Activated CD4-positive, alpha-beta T cell treated with anti-CD3 and anti-CD28 coated beads for 4 hours (primary cell): Measurements from ENCODE around the gene SKI.

Experiments
- DNase-seq, 2 donors: peaks; one replicate each; pipeline ENCODE4 v3.0.0-alpha.2; 2020

The SKI gene

DNA sequence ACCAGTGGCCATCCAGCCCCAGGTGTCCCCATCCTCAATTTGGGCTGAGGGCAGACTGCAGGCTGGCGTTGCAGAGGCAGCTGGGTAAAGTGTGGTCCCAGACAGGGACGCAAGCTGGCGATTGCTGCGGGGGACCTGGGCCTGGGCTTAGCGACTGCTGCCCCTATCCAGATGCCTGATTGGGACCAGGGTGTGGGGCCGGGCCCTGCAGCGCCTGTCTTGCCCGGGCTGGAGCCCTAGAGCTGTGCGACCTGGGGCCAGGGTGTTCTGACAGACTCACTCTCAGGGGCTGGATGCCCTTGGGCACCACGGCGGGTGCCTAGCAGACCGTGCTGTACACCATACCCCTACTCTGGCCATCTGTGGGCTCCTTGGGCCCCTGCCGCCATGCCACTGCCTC lies 17.3 kb upstream of the SKI start:
- DNase-seq: no peak

DNA sequence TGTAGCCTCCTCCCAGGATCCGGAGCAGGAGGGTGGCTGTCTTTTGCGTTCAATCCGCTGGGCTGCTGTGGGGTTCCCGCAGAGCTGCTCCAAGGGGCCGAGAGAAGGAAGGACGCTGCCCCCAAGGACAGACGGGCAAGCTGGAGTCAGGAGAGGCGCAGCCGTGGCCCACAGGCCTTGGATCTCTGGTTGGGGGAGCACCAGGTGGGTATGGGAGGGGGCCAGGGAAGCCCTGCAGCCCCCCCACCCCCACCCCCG lies 15.9 kb upstream of the SKI start:
- no peak for DNase-seq

DNA sequence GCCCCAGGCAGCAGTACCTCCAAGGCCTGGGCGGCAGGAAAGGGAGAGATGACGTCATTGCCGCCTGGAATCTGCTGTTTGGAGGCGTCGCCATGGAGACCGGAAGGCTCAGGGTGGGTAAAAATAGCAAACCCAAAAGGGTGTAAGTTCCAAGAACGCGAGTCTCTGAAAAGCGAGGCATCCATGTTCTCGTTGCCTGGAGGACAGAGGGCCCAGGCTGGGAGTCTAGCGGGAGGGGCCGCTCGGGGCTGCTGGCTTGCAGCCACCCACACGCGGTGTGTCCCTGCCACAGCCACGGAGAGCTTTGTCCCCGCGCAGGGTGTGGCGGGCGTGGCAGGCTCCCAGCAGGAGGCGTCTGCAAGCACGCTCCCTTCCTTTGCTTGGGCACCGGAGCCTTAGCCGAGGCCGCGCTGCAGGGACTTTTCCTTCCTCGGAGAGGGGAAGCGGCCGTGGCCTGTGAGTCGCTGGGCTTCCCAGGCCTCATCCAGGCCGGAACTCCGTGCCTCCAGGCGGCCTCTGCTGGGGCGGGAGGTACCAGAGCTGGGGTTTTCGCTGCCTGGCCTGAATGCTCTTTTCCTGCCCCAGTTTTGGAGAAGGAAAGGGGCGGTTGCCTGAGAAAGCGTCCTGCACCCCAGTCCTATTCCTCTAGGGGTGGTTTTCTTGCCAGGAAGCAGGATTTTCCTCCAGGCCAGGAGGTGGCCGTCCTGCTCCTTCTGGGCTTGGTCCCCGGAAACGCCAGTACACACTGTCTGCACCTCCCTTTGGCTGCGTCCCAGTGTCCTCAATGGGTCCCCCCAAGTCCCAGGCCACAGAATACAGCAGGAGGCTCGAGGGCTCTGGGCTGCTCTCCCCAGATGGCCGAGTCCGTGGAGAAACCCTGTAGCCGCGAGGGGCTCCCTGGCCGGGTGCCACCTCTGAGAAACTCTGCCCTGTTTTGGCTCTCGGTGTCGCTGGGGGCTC lies 15.3 kb upstream of the SKI start:
- peak in 1 of 2 donors; percentile 56 for DNase-seq

DNA sequence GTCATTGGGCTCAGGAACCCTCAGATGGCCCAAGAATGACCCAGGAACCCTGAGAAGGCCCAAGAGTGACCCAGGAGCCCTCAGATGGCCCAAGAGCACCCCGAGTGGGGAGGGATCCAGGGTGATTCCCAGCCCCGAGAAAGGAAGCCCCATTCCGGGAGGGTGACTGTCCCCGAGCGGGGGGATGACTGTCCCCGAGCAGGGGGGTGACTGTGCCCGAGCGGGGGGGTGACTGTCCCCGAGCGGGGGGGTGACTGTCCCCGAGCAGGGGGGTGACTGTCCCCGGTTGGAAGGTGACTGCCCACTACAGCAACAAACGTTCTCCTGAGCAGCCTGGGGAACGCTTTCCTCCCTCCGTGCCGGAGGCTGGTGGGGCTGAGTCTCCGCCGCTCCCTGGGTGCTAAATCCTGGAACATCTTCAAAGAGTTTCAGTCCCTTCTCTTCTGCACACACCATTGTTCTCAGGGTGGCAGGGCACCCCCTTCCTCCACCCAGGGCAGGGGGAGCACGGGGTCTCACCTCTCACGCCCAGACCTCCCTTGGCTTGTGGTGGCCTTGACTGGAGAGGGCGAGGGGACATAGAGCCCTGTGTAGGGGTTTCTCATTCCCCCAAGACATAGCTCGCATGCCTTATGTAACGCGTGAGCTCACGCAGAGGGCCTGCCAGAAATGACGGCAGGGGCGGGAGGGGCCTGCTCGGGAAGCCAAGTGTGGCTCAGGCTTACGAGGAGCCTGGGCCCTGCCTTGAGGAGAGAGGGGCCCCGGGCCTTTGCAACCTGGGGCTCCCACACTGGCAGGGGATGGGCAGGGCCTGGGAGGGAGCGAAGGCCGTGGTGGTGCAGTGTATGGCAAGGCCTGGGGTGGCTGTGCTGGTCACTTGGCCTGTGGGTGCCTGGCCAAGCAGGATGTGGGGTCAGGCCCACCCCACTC lies 14.3 kb upstream of the SKI start:
- DNase-seq: no peak

DNA sequence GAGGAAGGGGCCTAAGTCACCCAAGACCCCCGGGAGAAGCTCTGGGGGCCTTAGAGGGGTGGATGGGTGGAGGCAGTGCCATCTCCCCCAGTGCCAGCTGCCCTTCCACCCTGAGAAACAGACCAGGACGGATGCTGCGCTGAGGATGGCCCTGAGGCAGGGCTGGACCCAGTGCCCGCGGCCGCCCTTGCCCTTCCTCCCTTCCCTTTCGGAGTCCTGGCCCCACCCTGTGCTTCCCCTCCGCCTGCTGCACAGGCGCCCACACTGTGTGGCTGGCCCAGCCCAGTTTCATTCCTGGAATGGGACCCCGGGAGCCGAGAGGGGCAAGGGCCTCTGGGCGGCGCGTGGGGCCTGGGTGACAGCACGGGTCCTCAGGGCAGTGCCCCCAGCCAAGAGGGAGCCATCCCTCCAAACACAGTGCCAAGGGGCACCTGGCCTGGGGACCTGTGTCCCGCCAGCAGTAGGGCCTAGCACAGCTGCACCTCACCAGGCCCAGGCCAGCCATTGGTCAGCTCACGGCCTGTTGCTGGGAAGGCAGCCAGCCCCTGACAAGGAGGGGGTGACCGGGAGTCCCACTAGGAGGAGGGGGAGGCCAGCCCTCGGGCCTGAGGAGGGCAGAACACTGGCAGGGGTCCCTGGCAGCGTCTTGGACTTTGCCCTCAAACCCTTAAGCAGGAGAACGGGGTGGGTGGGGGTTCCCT lies 13.4 kb upstream of the SKI start:
- DNase-seq: no peak

DNA sequence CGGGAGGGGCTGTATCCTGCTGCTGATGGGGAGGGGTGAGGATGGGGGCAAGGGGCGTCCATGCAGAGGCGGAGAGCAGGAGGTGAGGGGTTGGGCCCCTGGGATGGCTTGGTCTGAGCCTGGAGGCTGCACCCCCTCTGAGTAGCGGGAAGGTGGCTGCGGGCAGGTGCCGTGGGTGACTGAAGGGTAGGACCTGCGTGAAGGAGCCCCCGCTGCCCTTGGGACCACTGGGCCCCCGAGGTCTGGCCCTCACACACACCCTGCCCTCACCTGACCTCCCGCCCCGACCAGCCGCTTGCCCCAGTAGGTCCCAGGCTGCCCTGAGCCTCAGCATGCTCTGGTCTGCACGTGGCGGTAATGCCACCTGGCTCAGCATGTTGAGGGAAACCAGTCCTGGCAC lies 12.8 kb upstream of the SKI start:
- DNase-seq: no peak

DNA sequence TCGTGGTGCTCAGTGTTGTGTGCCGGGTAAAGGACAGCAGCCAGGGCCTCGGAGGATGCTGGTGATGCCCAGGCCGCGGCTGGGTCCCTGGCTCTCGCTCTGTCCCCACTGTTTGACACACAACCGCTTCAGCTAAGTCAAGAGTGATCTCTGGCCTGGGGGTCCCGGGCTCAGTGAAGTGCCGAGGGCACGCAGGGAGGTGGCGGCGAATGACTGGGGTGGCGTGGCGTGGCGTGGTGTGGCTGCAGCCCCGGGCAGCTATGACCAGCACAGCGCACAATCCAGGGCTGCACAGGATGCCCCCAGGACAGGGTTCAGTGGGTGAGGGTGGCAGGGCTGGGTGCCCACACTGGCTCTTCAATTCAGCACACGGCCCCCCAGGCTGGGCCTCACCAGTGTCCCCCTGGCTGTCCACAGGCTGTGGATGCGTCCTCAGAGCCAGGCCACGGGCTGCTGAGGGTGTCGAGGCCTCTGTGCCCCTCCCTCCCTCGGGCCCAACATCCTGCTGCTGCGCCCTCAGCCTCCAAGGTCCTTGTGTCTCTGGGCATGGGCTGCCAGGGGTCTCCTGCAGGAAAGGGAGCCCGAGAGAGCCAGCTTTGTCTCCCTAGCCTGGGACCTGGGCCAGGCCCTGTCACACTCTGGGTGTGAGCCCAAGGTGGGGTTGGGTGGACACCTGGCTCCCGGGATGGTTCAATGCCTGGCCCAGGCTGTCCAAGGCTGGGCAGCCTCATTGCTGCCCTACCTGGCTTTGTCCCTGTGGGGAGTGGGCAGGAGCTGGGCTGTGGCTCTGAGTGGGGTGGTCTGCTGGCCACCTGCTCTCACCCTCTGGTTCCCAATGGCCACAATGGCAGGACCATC lies 12.0 kb upstream of the SKI start:
- no peak for DNase-seq

DNA sequence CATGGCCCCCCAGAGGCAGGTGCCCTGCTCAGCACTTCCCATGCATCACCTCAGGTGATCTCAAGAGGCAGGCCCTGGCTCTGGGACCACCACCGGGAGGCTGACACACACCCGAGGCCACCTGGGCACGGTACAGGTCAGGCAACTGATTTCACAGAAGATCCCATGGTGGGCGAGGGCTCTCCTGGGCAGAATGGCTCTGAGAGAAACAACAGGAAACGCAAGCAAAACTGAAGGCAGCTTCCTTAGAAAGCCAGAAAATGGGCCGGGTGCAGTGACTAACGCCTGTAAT lies 11.4 kb upstream of the SKI start:
- DNase-seq: no peak

DNA sequence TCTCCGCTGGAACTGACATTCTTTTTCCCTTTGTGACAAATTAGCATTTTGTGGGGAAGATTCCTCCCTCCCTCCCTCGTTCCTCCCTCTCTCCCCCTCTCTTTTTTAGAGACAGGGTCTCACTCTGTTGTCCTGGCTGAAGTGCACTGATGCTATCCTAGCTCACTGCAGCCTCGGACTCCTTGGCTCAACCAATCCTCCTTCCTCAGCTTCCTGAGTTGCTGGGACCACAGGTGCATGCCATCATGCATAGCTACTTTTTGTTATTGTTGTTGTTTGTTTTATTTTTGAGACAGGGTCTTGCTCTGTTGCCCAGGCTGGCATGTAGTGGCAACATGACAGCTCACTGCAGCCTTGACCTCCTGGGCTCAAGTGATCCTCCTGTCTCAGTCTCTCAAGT lies 6.8 kb upstream of the SKI start:
- no peak for DNase-seq

DNA sequence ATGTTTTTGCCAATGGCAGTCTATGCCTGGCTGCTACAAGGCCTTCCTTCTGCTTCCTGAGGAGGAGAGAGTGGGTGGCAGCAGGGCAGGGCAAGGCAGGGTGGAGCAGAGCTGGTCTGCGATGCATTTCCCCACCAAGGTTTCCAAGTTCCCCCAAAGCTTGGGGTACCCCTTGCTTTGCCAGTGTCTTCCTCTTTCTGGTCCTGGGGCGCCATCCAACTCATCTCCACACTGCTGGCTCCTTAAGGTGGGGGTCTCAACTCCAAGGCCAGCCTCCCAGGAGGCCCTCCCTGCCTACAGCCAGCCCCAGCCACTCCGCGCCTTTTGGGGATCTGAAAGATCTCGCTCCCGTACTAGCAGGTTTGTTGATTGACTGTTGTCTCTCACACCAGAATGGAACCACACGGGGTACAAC lies 3.9 kb upstream of the SKI start:
- no peak for DNase-seq

DNA sequence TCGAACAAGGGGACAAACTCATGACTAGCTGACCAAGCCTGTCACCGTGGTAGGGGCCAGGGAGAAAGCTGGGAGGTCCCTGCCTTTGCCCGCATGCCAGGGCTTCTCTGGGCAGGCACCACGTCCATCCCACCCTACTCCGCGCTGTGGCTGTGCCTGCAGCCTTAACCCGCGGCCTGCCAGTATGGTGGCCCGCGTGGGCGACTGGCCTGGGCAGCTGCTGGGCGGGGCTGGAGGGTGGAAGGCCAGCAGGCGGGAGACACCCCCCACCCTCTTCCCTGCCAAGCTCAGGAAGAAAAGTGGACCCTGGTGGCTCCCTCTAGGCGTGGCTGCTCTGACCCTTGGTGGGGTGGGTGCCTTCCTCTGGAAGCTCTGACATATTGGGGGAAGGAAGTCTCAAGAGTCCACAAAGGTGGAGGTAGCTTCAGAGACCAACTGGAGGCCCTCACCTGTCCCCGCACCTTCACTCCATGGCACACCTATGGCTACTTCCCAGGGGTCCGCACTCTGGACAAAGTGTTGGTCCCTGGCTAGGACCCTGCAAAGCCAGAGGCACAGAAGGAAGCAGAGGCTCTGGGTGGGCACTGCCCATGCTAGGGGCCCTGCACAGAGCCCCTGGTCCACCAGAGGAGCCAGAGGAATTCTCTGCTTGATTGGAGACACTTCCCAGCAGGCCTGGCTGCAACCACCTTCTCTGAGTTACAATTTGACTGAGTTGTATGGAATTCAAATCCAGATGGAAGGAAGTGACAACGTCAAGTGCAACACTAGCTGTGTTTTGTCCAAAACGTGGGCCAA lies 3.3 kb upstream of the SKI start:
- DNase-seq: no peak

DNA sequence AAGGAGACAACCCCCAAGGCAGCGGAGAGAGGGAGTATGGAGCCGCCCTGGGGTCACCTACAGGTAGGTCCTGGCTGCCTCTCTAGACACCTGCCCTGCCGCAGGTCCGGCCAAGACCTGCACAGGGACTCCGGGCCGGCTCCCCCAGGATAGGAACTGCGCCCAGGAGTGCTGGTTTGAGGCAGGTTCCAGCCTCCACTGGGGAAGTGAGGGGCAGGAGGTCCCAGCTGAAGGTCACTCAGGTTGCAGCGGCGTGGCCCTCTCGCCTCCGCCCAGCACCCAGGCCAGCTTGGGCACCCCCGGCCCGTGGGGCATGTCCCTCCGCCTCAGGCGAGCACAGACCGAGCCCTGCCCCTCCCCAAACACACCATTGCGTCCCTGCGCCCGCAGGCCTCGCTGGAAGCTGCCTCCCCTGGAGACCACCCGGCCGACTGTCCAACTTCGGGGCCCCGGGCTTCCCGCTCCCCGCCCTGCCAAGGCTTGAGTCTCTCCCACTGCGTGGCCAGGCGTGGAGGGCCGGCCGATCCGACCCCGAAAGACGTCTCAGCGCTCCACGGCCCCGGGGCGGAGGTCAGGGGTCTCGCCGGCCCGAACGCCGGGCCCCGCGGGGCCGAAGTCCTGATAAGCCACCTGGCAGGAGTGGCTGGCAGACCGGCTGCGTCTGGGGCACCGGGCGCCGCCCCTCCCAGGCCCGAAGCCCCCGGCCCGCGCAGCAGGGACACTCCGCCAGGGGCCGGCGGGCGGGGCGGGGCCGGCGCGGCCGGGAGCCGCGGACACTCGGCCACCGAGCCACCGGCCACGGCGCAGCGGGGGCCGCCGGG lies 1.4 kb upstream of the SKI start:
- DNase-seq: no peak

DNA sequence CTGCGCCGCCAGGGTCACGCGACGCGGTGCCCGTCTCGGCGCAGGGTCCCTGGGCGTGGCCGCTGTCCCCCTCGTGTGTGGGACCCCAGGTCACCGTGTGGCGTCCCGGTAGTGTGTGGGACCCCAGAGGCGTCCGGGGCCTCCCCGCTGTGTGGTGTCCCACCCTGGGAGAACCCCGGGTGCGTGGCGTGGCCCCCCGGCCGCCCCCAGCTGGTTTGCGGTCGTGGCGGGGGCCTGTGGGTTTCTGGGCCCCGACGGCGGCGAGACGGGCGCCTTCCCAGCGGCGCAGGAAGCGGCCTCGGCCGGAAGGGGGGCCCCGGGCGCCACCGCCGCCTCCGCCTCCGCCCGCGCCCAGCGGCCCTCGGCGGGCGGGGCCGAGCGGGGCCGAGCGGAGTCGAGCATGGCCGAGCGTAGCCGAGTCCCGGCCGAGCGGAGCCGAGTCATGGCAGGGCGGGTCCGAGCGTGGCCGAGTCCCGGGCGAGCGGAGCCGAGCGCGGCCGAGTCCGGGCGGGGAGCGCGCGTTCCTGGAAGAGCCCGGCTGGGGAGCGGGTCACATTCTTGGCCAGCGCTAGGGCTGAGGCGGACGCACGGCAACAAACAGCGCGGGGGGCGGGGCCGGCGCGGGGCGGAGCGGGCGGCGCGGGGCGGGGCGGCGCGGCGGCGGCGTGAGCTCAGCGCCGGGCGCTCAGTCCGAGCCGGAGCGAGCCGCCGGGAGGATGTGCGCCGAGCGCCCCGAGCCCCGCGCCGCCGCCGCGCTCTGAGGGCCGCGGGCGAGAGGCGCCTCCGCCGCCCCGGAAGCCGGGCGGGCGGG lies 568 bp upstream of the SKI start:
- DNase-seq: peak; percentile 87 to 92

DNA sequence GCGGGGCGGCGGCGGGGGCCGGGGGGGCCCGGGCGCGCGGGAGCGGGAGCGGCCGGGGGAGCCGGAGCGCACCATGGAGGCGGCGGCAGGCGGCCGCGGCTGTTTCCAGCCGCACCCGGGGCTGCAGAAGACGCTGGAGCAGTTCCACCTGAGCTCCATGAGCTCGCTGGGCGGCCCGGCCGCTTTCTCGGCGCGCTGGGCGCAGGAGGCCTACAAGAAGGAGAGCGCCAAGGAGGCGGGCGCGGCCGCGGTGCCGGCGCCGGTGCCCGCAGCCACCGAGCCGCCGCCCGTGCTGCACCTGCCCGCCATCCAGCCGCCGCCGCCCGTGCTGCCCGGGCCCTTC lies 546 bp downstream of the SKI start:
- no peak for DNase-seq

DNA sequence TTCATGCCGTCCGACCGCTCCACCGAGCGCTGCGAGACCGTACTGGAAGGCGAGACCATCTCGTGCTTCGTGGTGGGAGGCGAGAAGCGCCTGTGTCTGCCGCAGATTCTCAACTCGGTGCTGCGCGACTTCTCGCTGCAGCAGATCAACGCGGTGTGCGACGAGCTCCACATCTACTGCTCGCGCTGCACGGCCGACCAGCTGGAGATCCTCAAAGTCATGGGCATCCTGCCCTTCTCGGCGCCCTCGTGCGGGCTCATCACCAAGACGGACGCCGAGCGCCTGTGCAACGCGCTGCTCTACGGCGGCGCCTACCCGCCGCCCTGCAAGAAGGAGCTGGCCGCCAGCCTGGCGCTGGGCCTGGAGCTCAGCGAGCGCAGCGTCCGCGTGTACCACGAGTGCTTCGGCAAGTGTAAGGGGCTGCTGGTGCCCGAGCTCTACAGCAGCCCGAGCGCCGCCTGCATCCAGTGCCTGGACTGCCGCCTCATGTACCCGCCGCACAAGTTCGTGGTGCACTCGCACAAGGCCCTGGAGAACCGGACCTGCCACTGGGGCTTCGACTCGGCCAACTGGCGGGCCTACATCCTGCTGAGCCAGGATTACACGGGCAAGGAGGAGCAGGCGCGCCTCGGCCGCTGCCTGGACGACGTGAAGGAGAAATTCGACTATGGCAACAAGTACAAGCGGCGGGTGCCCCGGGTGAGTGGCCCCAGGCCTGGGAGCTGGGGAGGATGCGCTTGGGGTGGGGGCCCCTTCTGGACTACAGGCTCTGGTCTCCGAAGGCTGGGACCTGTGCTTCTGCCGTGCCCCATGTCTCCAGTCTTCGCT lies 1.1 kb downstream of the SKI start:
- DNase-seq: peak; percentile 45 to 52

DNA sequence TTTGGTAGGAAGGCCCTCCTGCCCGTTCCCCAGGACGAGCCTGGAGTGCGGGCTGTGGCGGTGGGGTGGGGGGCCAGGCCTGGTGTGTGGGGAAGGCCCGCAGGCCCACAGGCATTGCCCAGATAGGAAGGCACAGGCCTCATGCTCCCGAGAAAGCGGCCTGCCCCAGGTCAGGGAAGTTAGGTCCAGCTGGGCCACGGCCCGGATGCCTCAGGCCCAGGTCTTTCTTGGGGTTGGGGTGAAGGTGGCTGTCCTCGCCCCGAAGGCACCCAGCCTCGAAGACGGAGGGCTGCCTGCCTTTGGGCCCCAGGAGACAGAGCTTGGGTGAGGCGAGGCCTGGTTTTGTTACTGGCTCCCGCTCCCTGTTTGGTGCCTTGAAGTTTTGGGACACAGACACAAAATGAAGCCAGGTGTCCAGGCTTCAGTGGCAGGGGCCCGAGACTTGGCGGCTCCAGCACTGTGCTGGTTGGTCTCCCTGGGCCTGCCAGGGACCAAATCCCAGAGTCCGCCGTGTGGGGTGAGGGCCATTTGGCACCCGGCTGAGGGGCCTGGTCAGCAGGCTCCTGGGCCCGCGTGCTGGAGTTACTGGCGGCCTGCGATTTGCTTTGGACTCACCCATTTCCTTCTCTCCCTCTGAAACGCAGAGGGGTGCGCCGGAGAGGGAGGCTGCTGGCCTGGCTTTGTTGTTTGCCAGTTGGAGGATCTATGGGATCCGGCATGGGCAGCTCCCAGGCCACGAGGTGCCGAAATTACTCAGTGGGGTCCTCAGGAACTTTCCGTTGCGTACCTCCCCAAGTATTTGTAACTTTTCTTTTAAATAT lies 2.0 kb downstream of the SKI start:
- DNase-seq: no peak

DNA sequence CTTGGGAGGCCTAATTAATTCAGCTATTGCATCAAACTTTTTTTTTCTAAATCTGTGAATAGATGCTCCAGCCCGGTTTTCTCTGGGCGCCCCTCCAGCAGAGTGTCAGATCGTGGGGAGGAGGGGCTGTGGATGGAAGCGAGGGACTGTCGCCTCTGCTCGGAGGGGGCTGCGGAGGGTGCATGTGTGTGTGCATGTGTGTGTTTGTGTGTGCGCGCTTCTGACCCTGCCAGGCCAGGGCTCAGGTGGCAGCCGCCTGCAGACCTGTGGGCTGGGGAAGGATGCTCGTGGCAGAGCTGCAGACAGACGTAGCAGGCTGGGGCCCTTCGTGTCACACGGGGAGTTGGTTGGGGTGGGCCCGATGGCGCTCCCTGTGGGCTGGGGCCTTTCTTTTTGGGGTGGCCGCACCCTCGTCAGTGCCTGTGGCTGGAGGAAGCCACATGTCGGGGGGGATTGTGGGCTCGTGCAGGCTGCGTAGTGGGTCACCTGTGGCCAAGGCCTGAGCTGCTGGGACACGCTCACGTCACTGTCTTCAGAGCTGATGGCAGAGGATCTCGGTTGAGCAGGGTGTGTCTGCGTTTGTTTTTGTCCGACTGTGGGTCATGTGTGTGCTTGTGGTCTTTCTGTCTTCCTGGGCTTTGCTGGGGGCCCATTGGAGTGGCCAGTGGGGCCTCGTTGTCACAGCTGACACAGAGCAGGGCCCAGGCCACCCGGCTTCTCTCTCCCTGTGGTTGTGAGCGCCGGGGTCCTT lies 2.8 kb downstream of the SKI start:
- peak in 1 of 2 donors; percentile 47 for DNase-seq
